ENCODE data around the gene BCAS3.

DNA sequence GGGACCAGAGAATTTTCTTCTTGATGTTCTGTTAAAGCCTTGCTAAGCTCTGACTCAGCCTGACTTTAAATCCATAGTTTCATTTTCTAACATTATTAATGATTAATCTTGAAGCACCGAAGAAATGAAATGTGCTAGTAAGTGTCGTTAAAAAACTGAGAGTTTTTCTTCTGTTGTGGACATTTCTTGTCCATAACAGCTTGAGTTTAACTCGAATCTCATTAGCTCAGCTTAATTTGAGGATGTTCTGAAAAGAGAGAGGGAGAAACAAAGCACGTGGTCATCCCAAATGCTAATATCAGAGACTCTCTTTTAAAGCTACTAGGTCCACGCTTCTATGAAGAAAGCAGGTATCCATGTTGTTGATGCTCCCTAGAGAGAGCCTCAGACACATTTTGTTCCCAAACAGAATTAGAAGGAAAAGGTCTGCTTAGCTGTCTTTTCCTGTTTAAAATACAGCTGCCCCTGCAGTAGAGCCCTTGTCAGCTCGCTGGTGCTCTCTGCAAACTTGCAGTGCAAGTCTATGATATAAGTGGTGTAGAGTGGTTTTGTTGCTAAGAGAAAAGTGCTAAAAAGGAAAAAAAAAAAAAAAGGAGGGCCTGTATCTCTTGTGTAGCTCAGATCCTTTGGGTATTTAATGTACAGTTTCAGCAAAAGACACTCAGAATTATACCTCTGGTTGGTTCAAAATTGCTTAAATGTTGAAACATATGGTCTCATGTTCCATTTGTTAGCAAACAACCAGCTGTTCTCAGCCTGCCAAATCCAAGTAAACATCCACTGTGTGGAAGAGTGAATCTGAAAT lies 530.9 kb downstream of the BCAS3 start:
- TF ChIP-seq, protein P1, sequence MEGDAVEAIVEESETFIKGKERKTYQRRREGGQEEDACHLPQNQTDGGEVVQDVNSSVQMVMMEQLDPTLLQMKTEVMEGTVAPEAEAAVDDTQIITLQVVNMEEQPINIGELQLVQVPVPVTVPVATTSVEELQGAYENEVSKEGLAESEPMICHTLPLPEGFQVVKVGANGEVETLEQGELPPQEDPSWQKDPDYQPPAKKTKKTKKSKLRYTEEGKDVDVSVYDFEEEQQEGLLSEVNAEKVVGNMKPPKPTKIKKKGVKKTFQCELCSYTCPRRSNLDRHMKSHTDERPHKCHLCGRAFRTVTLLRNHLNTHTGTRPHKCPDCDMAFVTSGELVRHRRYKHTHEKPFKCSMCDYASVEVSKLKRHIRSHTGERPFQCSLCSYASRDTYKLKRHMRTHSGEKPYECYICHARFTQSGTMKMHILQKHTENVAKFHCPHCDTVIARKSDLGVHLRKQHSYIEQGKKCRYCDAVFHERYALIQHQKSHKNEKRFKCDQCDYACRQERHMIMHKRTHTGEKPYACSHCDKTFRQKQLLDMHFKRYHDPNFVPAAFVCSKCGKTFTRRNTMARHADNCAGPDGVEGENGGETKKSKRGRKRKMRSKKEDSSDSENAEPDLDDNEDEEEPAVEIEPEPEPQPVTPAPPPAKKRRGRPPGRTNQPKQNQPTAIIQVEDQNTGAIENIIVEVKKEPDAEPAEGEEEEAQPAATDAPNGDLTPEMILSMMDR (IDR thresholded peaks at IDR 0.05), result no peak
- TF ChIP-seq EP300 (IDR thresholded peaks at IDR 0.05; ENCODE audit: low read depth) (no peak), POLR2AphosphoS5 (IDR thresholded peaks at IDR 0.05) (no peak)

Measured in transverse colon (tissue), 4 donors.